HepG2 (cell line): ENCODE data around the gene IQCH.

ENCODE experiments used
- DNMT1 ChIP-seq: sonication (generic); formaldehyde crosslinking; IDR thresholded peaks from 2 replicates; pipeline ENCODE4 v1.5.1; 2020; ENCODE audit warnings: mild to moderate bottlenecking, missing genetic modification reagents
- EP300 ChIP-seq, 3 experiments: sonication (generic) in 1 of 3; formaldehyde crosslinking in 1 of 3; IDR thresholded peaks; 2 replicates each; pipeline versions ENCODE4 v1.5.1 to v1.6.1; 2011 to 2020; ENCODE audit warnings: low read depth in 2 of 3, low read length in 2 of 3, borderline replicate concordance in 1 of 3, improper control_type of control experiment in 1 of 3, mild to moderate bottlenecking in 1 of 3, missing genetic modification reagents in 1 of 3, moderate library complexity in 1 of 3
- GTF2F1 ChIP-seq: fragments of 150-350 bp; IDR thresholded peaks from 2 replicates; pipeline ENCODE4 v1.6.1; 2014; ENCODE audit warnings: low read length
- IKZF1 ChIP-seq: fragments of 450-650 bp; IDR thresholded peaks from 2 replicates; pipeline ENCODE4 v1.7.1; 2016
- IRF2 ChIP-seq: IDR thresholded peaks from 2 replicates; pipeline ENCODE4 v1.6.1; 2018; ENCODE audit warnings: missing genetic modification reagents, missing compliant biosample characterization
- KAT2B ChIP-seq: fragments of 150-350 bp; IDR thresholded peaks from 2 replicates; pipeline ENCODE4 v1.6.1; 2014; ENCODE audit warnings: low read depth, low read length, borderline replicate concordance
- MAFK ChIP-seq, 2 experiments: IDR thresholded peaks in 1 of 2; conservative IDR thresholded peaks in 1 of 2; 2 replicates each; pipeline ENCODE4 v1.6.1; 2011; ENCODE audit warnings: improper control_type of control experiment in 2 of 2, low read length in 2 of 2
- SNRNP70 ChIP-seq: fragments of 200-400 bp; formaldehyde crosslinking; IDR thresholded peaks from 2 replicates; pipeline ENCODE4 v1.6.1; 2017; ENCODE audit warnings: mild to moderate bottlenecking, low read depth, low read length, moderate library complexity
- SPEN ChIP-seq: sonication (generic); formaldehyde crosslinking; IDR thresholded peaks from 2 replicates; pipeline ENCODE4 v1.5.1; 2020; ENCODE audit warnings: low read depth, mild to moderate bottlenecking, missing genetic modification reagents
- TCF7 ChIP-seq: sonication (generic); IDR thresholded peaks from 2 replicates; pipeline ENCODE4 v1.6.1; 2016; ENCODE audit warnings: antibody characterized with exemption, low read depth
- ZNF549 ChIP-seq: sonication (generic); formaldehyde crosslinking; IDR thresholded peaks from 2 replicates; pipeline ENCODE4 v1.5.0; 2020; ENCODE audit warnings: missing genetic modification reagents
- TF ChIP-seq, protein P1 (sequence below): sonication (generic); formaldehyde crosslinking; IDR thresholded peaks from 2 replicates; pipeline ENCODE4 v1.5.0; 2020; ENCODE audit warnings: mild to moderate bottlenecking, missing genetic modification reagents, moderate library complexity
- TF ChIP-seq, protein P2 (sequence below): IDR thresholded peaks from 2 replicates; pipeline ENCODE4 v1.6.1; 2016; ENCODE audit warnings: mild to moderate bottlenecking

DNA sequence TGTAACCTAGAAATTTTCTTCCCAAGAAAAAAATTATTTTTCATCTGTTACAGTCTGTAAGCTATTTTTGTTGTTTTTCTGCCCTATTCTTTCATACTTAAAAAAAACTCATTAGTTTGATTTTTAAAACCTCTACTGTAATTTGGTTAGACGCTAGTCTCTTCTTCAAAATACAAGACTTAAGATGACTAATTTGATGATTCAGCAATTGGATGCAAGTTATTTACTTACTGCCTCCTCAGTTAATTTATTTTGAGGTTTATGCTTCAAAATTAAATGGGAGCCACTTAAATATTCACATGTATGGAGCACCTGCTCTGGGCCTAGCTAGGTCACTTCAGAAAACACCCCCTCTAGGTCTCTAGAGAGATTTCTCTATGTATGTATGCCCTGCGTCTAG lies 132.4 kb downstream of the IQCH start:
- TF ChIP-seq, protein P1, sequence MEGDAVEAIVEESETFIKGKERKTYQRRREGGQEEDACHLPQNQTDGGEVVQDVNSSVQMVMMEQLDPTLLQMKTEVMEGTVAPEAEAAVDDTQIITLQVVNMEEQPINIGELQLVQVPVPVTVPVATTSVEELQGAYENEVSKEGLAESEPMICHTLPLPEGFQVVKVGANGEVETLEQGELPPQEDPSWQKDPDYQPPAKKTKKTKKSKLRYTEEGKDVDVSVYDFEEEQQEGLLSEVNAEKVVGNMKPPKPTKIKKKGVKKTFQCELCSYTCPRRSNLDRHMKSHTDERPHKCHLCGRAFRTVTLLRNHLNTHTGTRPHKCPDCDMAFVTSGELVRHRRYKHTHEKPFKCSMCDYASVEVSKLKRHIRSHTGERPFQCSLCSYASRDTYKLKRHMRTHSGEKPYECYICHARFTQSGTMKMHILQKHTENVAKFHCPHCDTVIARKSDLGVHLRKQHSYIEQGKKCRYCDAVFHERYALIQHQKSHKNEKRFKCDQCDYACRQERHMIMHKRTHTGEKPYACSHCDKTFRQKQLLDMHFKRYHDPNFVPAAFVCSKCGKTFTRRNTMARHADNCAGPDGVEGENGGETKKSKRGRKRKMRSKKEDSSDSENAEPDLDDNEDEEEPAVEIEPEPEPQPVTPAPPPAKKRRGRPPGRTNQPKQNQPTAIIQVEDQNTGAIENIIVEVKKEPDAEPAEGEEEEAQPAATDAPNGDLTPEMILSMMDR (CRISPR knock-in tag), result no peak
- no peak for TF ChIP-seq SPEN (CRISPR knock-in tag)
- no peak for TF ChIP-seq EP300 (IDR thresholded peaks at IDR 0.05; ENCODE audit: low read depth in 2 of 2, low read length in 2 of 2)
- no peak for TF ChIP-seq EP300 (CRISPR knock-in tag; IDR thresholded peaks at IDR 0.05; ENCODE audit: borderline replicate concordance)
- no peak for TF ChIP-seq DNMT1 (CRISPR knock-in tag)
- no peak for TF ChIP-seq ZNF549 (CRISPR knock-in tag)
- no peak for TF ChIP-seq IRF2 (CRISPR knock-in tag)
- TF ChIP-seq GTF2F1, result no peak
- TF ChIP-seq KAT2B, result no peak
- TF ChIP-seq MAFK (conservative IDR thresholded peaks at IDR 0.05 in 1 of 2, IDR thresholded peaks at IDR 0.05 in 1 of 2; ENCODE audit: low read length in 2 of 2), result peak; percentile 91 to 97
- no peak for TF ChIP-seq IKZF1
- no peak for TF ChIP-seq SNRNP70
- TF ChIP-seq TCF7, result no peak
- TF ChIP-seq, protein P2, sequence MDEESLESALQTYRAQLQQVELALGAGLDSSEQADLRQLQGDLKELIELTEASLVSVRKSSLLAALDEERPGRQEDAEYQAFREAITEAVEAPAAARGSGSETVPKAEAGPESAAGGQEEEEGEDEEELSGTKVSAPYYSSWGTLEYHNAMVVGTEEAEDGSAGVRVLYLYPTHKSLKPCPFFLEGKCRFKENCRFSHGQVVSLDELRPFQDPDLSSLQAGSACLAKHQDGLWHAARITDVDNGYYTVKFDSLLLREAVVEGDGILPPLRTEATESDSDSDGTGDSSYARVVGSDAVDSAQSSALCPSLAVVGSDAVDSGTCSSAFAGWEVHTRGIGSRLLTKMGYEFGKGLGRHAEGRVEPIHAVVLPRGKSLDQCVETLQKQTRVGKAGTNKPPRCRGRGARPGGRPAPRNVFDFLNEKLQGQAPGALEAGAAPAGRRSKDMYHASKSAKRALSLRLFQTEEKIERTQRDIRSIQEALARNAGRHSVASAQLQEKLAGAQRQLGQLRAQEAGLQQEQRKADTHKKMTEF (CRISPR knock-in tag), result no peak
